Renal pelvis (tissue), 4 donors: ENCODE measurements around the gene TDRD12. TPM values are rescaled to one million over a fixed set of nuclear protein-coding genes. Genes with fewer than 3 reads are reported as not detected.

ENCODE experiments used
- DNase-seq: peaks from one replicate; pipeline ENCODE4 v3.0.0-alpha.2; 2013
- polyA plus RNA-seq, 3 donors: library from polyadenylated mRNA; unstranded; fragments of 120-200 nt; gene quantifications; one replicate each; pipeline ENCODE4 v1.2.1, GENCODE V29; 2013; ENCODE audit not compliant: insufficient read length in 3 of 3

Gene TDRD12
- polyA plus RNA-seq, 3 donors: 0.40 to 1.1 (median 0.67) TPM

- DNase-seq: no peak
These were observed 90.2 kb downstream of the TDRD12 start for GRCh38 chr19:32809754-32810153.

GRCh38 chr19:32810452-32810851, 90.9 kb downstream of the TDRD12 start:
- no peak for DNase-seq

DNA sequence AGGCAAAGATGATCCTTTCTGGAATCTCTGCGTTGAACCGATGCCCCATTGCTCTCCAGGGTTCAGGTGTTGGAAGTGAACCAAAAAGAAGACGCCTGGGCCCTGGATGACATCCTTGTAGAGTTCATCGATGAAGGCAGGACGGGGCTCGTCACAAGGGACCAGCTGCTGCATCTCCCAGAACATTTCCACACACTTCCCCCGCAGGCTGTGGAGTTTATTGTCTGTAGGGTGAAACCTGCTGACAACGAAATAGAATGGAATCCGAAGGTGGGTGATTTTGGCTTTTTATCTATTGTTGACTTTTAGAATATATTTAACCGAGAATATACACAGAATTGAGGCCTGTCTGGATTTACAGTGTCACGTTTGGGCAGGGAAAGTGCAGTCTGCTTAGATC, 91.6 kb downstream of the TDRD12 start:
- DNase-seq: no peak

DNA sequence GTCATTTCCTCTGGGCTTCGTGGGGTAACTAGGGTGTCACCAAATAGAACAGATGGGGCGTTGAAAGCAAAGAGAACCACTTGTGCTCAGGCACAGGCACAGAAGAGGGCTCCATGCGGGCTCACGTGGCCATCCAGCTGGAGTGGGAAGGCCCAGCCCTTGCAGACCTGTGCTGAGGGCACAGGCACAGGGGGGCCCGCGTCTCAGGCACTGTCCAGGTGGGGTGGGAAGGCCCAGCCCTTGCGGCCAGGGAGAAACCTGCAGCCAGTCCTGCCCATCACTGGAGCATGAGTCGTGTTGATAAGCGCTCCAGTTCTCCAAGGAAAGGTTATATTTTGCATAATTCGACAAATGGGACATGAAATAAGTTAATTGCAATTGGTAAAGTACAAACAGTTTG, 92.5 kb downstream of the TDRD12 start:
- DNase-seq: no peak

- no peak for DNase-seq
These were observed 93.0 kb downstream of the TDRD12 start for GRCh38 chr19:32812571-32812970.

- DNase-seq: no peak
These were observed 94.4 kb downstream of the TDRD12 start for GRCh38 chr19:32813862-32814425.

DNA sequence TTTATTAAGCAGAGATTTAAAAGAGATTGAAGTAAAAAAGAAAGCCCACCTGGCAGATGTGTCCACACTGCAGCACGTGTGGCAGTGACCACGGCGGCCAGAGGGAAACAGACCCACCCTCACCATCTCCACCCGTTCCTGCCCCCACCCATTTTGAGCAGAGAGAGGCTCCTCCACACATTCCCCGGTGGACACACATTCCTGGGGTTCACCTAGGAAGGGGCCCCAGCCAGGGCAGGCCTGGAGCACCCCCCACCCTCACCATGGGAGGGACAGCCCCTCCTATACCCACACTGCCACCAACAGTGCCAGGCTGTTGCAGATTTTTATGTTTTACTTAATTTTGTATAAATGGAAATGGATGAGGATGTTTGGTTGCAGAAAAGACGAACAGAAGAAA, 95.1 kb downstream of the TDRD12 start:
- DNase-seq: no peak

GRCh38 chr19:32816555-32817099, 97.1 kb downstream of the TDRD12 start:
- no peak for DNase-seq

GRCh38 chr19:32817569-32818476, 98.3 kb downstream of the TDRD12 start:
- DNase-seq: no peak

DNA sequence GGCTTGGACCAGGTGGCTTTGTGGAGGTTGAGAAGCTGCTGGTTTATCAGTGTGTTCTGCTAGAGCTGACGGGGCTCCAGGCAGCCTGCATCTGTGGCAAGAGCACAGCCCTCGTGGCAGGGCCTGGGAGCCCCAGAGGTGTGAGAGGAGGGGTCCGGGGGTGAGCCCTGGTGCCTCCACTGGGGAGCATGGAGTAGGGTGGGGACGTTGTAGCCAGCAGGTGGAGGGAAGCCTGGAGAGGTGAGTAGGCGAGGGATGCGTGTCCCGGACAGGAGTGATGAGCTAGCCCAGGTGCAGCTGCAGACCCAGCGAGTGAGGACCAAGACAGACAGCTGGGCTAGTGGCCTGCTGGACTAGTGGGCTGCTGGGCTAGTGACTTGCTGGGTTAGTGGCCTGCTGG, 99.0 kb downstream of the TDRD12 start:
- DNase-seq: no peak

- DNase-seq: no peak
These were observed 100.1 kb downstream of the TDRD12 start for GRCh38 chr19:32819419-32820400.

GRCh38 chr19:32822916-32823746, 103.6 kb downstream of the TDRD12 start:
- DNase-seq: no peak

DNA sequence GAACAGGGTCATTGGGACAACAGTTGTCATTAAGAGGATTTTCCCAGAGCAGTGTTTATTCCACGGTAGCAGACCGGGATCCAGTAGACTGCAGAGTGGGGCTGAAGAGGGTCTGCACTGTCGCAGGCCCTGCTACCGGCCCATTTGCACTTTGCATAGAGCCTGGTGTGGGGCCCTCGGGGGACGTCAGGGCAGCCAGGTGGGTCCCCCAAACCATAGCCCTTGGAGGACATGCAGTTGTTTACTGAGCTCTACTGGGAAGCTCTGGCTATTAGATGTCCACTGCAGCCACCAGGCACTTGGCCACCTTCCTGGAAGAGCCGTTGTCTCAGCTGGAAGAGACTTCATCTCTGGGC, 104.2 kb downstream of the TDRD12 start:
- DNase-seq: no peak

GRCh38 chr19:32824191-32824751, 104.7 kb downstream of the TDRD12 start:
- peak; percentile 34 for DNase-seq

DNA sequence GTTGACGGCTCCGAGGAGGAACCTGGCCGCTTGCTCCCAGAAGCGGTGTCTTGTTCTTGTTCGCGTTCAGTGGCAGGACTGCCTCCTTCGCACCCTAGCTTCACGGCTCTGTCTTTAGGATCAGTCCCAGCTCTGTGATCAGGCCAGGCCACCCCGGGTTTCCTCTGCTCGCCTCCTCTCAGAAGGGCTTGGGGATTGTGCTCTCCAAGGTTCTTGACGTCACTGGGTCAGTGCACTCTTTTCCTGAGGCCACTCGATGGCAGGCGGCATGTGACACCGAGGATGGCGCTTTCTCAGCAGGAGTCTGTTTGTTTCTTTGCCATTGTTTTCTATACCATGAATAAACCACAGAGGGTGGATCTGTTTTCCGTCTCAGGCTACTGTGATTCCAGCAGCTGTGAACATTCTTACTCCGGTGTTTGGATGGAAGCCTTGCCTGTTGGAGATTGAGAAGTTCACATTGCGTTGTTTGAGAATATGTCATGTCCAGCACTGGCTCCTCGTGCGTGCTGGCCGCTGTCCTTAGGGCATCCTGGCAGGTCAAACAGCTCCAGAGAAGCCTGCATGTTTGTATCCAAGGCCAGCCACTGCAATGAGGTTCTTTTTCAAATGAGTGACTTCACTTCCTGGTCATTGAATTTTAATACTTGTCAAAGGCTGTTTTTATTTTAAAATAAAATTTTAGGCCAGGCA, 105.5 kb downstream of the TDRD12 start:
- peak; percentile 14 for DNase-seq

DNA sequence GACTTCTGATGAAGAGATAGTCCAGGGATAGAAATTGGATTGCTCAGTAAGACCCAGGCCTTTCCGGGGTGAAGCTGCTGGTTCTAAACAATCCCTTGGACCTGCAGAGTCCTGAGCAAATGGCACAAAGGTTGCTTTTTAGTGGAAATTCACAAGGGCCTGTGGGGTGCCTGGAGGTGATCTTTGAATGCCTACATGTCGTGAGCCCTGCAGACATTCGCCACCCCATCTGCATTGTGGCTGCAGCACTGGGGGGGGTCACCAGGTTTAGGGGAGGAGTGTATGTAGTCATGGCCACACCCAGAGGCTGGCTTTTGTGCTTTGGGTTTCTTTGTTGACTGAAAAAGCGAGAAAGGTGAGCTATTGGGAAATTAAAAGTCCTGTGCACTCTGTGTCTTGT, 108.6 kb downstream of the TDRD12 start:
- DNase-seq: no peak

DNA sequence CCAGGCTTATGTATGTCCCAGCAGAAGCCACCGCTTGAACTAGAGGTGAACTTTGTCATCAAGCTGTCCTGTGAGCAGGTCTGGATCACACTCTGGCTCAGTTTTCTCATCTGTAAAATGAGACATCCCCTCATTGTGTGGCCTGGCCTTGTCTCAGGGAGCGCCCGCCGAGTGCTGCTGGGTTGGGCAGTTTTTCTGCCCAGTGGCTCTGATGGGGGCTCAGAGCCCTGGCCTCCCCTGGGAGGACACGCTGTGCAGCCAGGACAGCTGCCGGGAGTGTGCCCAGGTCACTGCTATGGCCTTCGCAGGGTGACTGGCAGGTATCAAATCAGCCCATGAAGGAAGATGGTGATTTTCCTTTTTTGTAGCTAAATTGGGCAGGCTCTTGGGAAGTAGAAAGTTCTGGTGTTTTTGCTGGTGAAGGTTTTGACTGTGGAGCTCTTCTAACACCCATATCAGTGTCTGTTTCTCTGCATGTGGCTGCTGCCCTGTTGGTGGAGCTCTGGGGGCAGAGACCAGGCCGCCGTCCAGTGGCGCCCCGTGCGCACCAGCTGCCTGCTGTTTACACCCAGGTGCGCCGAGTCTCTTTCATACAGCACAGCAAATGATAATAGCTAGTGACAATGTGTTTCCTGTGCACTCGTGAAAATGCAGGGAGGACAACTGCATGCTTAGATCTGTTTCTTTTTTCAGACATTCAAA, 109.2 kb downstream of the TDRD12 start:
- no peak for DNase-seq

DNA sequence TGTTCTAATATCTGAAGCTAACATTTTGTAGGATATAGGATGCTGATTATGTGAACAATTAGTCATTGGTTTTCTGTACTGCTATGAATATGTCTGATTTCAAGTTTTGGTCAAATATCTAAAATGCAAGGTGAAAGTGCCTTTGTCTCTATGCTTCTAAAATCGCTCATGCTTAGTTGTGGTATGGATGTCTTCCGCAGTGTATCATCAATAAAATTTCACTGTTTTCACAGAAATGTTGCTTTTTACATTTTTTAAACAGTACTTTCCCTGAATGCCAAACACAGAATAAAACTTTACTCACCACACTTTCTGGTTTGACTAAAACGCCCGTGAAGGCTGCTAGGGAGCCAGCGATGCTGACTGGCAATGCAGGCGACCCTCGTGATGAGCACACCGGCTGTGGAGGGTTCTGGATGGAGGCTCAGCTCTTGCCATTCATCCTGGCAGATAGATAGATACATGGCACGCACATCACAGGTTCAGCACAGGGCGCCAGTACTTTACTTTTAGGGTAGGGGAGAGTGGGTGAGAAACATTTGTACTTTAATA, 109.9 kb downstream of the TDRD12 start:
- DNase-seq: no peak
